ENCODE measurements around the gene LRRC43.
A peak's percentile ranks its signal among the peaks of the same experiment; 100 is the strongest.

LRRC43 gene

DNA sequence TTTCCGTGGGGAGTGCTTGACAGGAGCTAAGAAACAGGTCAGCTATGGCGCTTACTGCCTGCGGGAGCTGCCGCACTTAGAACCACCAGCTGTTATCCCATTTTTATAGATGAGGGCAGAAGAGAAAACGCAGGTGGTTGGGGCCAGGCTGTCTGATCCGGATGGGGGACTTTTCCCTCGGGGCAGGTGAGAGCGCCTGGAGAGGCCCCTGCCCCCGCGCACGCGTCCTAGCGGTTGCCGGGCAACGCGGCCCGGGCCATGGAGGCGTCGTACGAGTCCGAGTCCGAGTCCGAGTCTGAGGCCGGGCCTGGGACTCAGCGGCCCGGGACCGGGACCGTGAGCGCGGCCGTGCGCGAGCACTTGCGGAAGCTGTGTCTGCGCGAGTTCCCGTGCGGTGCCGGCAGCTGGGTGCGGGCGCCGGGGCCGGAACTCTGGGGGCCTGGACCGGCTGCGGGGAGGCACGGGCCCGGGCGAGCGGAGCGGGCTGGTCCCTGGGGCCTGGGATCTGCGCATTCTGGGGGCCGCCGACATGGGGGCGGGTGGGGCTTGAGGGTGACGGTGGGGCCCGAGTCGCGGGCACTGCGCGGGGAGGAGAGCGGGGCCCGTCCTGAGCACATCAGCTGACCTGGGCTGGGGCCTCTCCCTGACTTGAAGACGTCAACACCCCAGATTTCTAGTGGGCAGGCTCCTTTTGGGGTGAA, at the start of gene LRRC43:
Gene LRRC43, plus strand, starts transcription at position 237 of the 701 bp plus-strand sequence. Its CDS starts 22 bp downstream, at position 259.
- peak within 1 kb of the TSS; percentile 38 for H3K4me3 ChIP-seq (ENCODE audit: low read depth, low read length)
- peak; percentile 9 for DNase-seq (ENCODE audit: low read depth, low spot score)
- no peak for TF ChIP-seq CTCF (IDR thresholded peaks at IDR 0.05; ENCODE audit: low read depth, low read length)
- in situ Hi-C loops (cut with HindIII; ENCODE audit: low sequenced_read_pairs), result no loop called here

GRCh38 chr12:122133192-122133950, 49.6 kb upstream of the LRRC43 start:
- DNase-seq (ENCODE audit: low read depth, low spot score), result no peak
- TF ChIP-seq CTCF (IDR thresholded peaks at IDR 0.05; ENCODE audit: low read depth, low read length), result peak; percentile 24

DNA sequence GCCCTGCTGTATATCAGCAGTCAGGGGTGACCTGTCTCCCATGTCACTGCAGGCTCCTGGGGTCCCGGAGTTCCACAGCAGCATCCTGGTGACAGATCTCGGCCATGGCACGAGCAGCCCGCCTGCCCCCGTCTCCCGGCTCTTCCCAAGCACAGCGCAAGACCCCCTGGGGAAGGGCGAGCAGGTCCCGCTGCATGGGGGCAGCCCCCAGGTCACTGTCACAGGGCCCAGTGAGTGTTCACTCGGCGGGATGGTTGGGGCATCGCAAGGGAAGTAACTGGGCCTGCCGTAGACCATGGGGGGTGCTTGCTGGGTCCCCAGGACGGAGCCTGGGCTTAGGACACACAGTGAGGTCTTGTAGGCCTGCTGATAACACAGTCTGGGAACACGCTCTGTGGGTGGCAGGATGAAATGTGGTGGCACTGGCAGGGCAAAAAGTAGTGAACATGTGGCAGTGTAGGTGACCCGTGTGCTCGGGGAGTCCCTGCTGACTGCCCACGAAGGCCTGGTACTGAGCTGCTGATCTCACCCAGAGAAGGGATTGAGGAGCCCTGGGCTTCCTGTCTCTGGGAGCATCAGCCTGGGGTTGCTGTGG, 47.4 kb upstream of the LRRC43 start:
- no peak for TF ChIP-seq CTCF (IDR thresholded peaks at IDR 0.05; ENCODE audit: low read depth, low read length)

More at GRCh38 chr12:122133192-122133950, 49.6 kb upstream of the LRRC43 start:
- in situ Hi-C loops (cut with HindIII; ENCODE audit: low sequenced_read_pairs), result no loop called here
- no peak overlapping the region for H3K4me3 ChIP-seq (ENCODE audit: low read depth, low read length)

GRCh38 chr12:122137229-122137628, 45.7 kb upstream of the LRRC43 start:
- TF ChIP-seq CTCF (IDR thresholded peaks at IDR 0.05; ENCODE audit: low read depth, low read length), result peak; percentile 27
- no peak for DNase-seq (ENCODE audit: low read depth, low spot score)
- in situ Hi-C loops (cut with HindIII; ENCODE audit: low sequenced_read_pairs), result no loop called here
- no peak overlapping the region for H3K4me3 ChIP-seq (ENCODE audit: low read depth, low read length)

More for the DNA sequence above, 47.4 kb upstream of the LRRC43 start:
- no peak for DNase-seq (ENCODE audit: low read depth, low spot score)
- no peak overlapping the region for H3K4me3 ChIP-seq (ENCODE audit: low read depth, low read length)
- in situ Hi-C loops (cut with HindIII; ENCODE audit: low sequenced_read_pairs), result no loop called here

DNA sequence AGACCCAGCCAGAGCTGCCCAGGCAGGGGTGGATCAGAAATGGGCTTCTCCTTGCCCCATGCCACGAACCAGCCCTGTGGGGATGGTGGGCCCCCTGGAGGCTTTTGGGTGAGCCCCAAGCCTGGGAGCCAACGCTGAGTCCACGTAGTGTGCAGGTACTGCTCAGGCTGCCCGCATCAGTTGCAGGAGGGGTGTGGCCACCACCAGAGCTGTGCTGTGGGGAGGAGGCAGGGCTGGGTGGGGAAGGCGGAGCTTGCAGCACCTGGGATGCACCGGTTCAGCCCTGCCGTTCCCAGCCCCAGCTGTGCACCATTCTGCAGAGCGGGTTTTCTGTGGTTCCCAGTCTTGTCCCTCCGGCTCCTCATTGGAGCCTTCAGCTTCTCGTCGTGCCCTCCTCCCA, 45.2 kb upstream of the LRRC43 start:
- no peak for DNase-seq (ENCODE audit: low read depth, low spot score)
- no peak for TF ChIP-seq CTCF (IDR thresholded peaks at IDR 0.05; ENCODE audit: low read depth, low read length)
- in situ Hi-C loops (cut with HindIII; ENCODE audit: low sequenced_read_pairs), result no loop called here
- no peak overlapping the region for H3K4me3 ChIP-seq (ENCODE audit: low read depth, low read length)

DNA sequence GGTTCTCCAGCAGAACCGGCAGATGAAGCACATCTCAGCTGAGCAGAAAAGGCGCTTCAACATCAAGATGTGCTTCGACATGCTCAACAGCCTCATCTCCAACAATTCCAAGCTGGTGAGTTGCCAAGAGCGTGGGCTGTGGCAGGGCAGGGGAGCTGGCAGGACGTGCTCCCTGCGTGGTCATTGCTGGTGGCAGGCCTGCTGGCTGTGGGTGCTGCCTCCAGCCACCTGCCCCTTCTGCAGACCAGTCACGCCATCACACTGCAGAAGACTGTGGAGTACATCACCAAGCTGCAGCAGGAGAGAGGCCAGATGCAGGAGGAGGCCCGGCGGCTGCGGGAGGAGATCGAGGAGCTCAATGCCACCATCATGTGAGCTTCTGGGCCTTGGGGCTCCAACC, 44.7 kb upstream of the LRRC43 start:
- in situ Hi-C loops (cut with HindIII; ENCODE audit: low sequenced_read_pairs), result no loop called here

More for the DNA sequence above, 44.7 kb upstream of the LRRC43 start:
- no peak for TF ChIP-seq CTCF (IDR thresholded peaks at IDR 0.05; ENCODE audit: low read depth, low read length)
- DNase-seq (ENCODE audit: low read depth, low spot score), result no peak
- no peak overlapping the region for H3K4me3 ChIP-seq (ENCODE audit: low read depth, low read length)
